Measurements from ENCODE around the gene NR2F6. TPM values are rescaled to one million over a fixed set of nuclear protein-coding genes. Genes with fewer than 3 reads are reported as not detected.

NR2F6 gene
- total and polyA plus RNA-seq, 2 experiments from 2014 or later = 64.0 to 209 TPM

DNA sequence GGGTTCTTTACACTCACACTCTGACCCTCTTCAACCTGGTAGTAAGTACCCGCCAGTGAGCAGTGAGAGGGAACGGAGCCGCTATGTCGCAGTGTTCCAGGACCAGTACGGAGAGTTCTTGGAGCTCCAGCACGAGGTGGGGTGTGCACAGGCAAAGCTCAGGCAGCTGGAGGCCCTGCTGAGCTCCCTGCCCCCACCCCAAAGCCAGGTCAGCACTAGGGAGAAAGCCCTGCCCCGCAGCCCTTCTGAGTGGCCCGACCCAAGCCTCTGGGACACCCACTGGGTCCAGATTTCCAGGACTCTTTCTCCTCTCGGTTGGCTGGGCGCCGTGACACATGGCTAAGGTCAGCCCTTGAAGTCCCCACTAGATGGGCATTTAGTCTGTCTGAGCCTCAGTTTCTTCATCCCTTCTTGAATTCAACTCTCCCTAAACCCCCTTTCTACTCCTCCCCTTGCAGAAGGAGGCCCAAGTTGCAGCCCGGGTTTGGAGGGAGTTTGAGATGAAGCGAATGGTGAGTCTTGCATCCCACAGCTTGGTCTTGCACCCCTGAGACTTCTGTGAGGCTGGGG lies 17.8 kb downstream of the NR2F6 start (continued):
- TF ChIP-seq, protein P1, sequence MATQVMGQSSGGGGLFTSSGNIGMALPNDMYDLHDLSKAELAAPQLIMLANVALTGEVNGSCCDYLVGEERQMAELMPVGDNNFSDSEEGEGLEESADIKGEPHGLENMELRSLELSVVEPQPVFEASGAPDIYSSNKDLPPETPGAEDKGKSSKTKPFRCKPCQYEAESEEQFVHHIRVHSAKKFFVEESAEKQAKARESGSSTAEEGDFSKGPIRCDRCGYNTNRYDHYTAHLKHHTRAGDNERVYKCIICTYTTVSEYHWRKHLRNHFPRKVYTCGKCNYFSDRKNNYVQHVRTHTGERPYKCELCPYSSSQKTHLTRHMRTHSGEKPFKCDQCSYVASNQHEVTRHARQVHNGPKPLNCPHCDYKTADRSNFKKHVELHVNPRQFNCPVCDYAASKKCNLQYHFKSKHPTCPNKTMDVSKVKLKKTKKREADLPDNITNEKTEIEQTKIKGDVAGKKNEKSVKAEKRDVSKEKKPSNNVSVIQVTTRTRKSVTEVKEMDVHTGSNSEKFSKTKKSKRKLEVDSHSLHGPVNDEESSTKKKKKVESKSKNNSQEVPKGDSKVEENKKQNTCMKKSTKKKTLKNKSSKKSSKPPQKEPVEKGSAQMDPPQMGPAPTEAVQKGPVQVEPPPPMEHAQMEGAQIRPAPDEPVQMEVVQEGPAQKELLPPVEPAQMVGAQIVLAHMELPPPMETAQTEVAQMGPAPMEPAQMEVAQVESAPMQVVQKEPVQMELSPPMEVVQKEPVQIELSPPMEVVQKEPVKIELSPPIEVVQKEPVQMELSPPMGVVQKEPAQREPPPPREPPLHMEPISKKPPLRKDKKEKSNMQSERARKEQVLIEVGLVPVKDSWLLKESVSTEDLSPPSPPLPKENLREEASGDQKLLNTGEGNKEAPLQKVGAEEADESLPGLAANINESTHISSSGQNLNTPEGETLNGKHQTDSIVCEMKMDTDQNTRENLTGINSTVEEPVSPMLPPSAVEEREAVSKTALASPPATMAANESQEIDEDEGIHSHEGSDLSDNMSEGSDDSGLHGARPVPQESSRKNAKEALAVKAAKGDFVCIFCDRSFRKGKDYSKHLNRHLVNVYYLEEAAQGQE (IDR thresholded peaks at IDR 0.05; ENCODE audit: unreplicated experiment) = no peak
- TF ChIP-seq NANOG (IDR thresholded peaks at IDR 0.05; ENCODE audit: borderline replicate concordance) = no peak
- no peak for TF ChIP-seq ZNF331 (CRISPR knock-in tag; IDR thresholded peaks at IDR 0.05; ENCODE audit: low read depth)

DNA sequence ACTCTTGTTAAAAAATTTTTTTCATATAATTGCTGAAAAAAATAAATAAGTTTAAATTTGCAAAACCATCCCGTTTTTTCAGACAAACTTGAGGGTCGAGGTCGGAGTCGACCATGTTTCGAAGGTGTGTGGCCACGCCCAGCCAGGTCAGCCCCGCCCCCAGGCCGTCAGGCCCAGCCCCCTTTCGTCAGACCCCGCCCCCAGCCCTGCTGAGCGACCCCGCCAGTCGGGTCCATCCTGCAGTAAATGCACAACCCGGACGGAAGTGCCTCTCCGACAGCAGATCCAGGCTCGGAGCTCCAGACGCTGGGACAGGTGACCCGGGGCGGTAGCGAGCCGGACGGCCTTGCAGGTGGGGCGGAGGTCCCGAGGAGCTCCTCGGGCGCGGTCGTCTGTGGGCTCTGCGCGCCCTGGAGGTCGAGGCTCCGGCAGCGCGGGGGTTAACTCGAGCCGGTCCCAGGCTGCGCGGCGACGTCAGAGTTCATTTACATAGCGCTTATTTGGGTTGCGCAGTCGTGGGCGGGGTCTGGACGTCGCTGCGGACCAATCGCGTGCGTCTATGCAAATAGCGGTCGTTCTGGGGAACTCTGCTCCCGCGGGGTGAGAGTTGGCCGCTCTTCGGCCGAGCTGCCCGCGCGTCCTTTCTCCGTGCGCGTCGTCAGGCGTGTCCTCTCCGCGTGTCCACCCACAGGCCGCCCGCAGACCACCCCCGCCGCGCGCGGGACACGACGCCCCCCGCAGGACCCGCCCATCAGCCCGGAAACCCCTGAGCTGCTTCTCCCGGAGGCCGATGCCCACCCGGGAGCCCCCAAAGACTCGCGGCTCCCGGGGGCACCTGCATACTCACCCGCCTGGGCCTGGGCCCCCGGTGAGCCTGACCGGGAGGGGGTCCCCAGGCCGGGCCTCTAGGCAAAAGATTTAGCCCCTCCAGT lies 19.5 kb downstream of the NR2F6 start, which contains the start of gene OCEL1:
TSS of gene OCEL1 (plus strand) at position 225 of the 932 bp plus-strand sequence. CDS start at position 247, 22 bp downstream.
- DNase-seq (ENCODE audit: low spot score) (peak; percentile 99), ATAC-seq (peak; percentile 89)
- no peaks in the 10 kb centered on the region for H3K9me3 Mint-ChIP-seq
- peaks cover 13% of the 10 kb centered on the region for H3K27me3 Mint-ChIP-seq (ENCODE audit: insufficient read depth, low read depth, poor library complexity)
- H3K27ac Mint-ChIP-seq = peak within 1 kb of the TSS; percentile 96
- peaks cover 18% of the 10 kb centered on the region for H3K36me3 Mint-ChIP-seq (ENCODE audit: low read depth)
- Histone ChIP-seq H3K27me3 (ENCODE audit: insufficient read depth) (no peaks in the 10 kb centered on the region), H3K4me2 (peak within 1 kb of the TSS; percentile 93), H3K36me3 (ENCODE audit: insufficient read depth) (no peaks in the 10 kb centered on the region), H3K79me2 (replicated peaks; ENCODE audit: insufficient read depth) (no peaks in the 10 kb centered on the region; the same call in 1 of the 2 replicates), H3K9me2 (ENCODE audit: insufficient read depth) (no peaks in the 10 kb centered on the region), H3K4me3 (peak within 1 kb of the TSS; percentile 92), H3F3A (replicated peaks; ENCODE audit: low read depth) (peaks cover 20% of the 10 kb centered on the region), H4K20me1 (replicated peaks; ENCODE audit: insufficient read depth) (no peaks in the 10 kb centered on the region; the same call in none of the 2 replicates), H3K4me1 (ENCODE audit: insufficient read depth) (no peaks in the 10 kb centered on the region; the same call in 1 of the 2 replicates), H3K27ac (ENCODE audit: low read depth) (peak within 1 kb of the TSS; percentile 95; the same call in 1 of the 2 replicates), H2AFZ (peak within 1 kb of the TSS; percentile 95)
- TF ChIP-seq ZNF114 (CRISPR knock-in tag; IDR thresholded peaks at IDR 0.05) (no peak), CREB1 (CRISPR knock-in tag; IDR thresholded peaks at IDR 0.05; ENCODE audit: low read depth) (peak; percentile 83), EZH2phosphoT487 (IDR thresholded peaks at IDR 0.05; ENCODE audit: unreplicated experiment) (no peak), ZNF331 (CRISPR knock-in tag; IDR thresholded peaks at IDR 0.05; ENCODE audit: low read depth) (no peak), POLR2AphosphoS5 (IDR thresholded peaks at IDR 0.05; ENCODE audit: low read depth) (peak; percentile 84)
- TF ChIP-seq, protein P2, sequence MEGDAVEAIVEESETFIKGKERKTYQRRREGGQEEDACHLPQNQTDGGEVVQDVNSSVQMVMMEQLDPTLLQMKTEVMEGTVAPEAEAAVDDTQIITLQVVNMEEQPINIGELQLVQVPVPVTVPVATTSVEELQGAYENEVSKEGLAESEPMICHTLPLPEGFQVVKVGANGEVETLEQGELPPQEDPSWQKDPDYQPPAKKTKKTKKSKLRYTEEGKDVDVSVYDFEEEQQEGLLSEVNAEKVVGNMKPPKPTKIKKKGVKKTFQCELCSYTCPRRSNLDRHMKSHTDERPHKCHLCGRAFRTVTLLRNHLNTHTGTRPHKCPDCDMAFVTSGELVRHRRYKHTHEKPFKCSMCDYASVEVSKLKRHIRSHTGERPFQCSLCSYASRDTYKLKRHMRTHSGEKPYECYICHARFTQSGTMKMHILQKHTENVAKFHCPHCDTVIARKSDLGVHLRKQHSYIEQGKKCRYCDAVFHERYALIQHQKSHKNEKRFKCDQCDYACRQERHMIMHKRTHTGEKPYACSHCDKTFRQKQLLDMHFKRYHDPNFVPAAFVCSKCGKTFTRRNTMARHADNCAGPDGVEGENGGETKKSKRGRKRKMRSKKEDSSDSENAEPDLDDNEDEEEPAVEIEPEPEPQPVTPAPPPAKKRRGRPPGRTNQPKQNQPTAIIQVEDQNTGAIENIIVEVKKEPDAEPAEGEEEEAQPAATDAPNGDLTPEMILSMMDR (conservative IDR thresholded peaks at IDR 0.05; ENCODE audit: low read depth in 2 of 2) = no peak
- peaks cover 13% of the 10 kb centered on the region; the same call in 2 of the 3 replicates for H3K4me1 Mint-ChIP-seq
- H3K4me3 Mint-ChIP-seq = peak within 1 kb of the TSS; percentile 83

All from GM23338 (cell line).